Measurements from ENCODE around the gene BET1L. TPM values are rescaled to one million over a fixed set of nuclear protein-coding genes. Genes with fewer than 3 reads are reported as not detected.
A peak's percentile ranks its signal among the peaks of the same experiment; 100 is the strongest.
"Not testable (repeated sequence)": the region's sequence is repeated elsewhere in the genome, so short reads cannot be mapped to it uniquely, and the experiment has no call there.

The BET1L gene
- 10 to 100 TPM in 11 of 12 donors, not detected in 1; 28.4 to 42.3 (median 36.0) TPM for polyA plus RNA-seq (ENCODE audit: insufficient read length in 12 of 12)
- long read RNA-seq, donor 1, transcript BET1L-203 (4 exons, 2,819 nt), result major isoform, 20 of 21 reads
- long read RNA-seq, donor 1, partial matches to known transcripts, result 0 of 21 reads
- long read RNA-seq, donor 1, other reads (novel, unspliced or antisense), result 0 of 21 reads
- long read RNA-seq, donor 2, transcript BET1L-203 (4 exons, 2,819 nt), result major isoform, 15 of 18 reads
- long read RNA-seq, donor 2, partial matches to known transcripts, result 0 of 18 reads
- long read RNA-seq, donor 2, other reads (novel, unspliced or antisense), result 0 of 18 reads
- long read RNA-seq, donor 3, transcript BET1L-203 (4 exons, 2,819 nt), result major isoform, 7 of 10 reads
- long read RNA-seq, donor 3, partial matches to known transcripts, result 0 of 10 reads
- long read RNA-seq, donor 3, other reads (novel, unspliced or antisense), result 0 of 10 reads
- long read RNA-seq, donor 4, transcript BET1L-203 (4 exons, 2,819 nt), result major isoform, 6 of 6 reads
- long read RNA-seq, donor 4, partial matches to known transcripts, result 0 of 6 reads
- long read RNA-seq, donor 4, other reads (novel, unspliced or antisense), result 0 of 6 reads
- long read RNA-seq, donor 5, result 0 reads
- long read RNA-seq, donor 6, transcript BET1L-203 (4 exons, 2,819 nt), result major isoform, 11 of 13 reads
- long read RNA-seq, donor 6, partial matches to known transcripts, result 0 of 13 reads
- long read RNA-seq, donor 6, other reads (novel, unspliced or antisense), result 0 of 13 reads
- long read RNA-seq, donor 7, transcript BET1L-203 (4 exons, 2,819 nt), result major isoform, 7 of 8 reads
- long read RNA-seq, donor 7, partial matches to known transcripts, result 0 of 8 reads
- long read RNA-seq, donor 7, other reads (novel, unspliced or antisense), result 0 of 8 reads
- long read RNA-seq, donor 8, transcript BET1L-203 (4 exons, 2,819 nt), result major isoform, 14 of 17 reads
- long read RNA-seq, donor 8, partial matches to known transcripts, result 0 of 17 reads
- long read RNA-seq, donor 8, other reads (novel, unspliced or antisense), result 0 of 17 reads
- long read RNA-seq, donor 9, transcript BET1L-203 (4 exons, 2,819 nt), result major isoform, 8 of 8 reads
- long read RNA-seq, donor 9, partial matches to known transcripts, result 0 of 8 reads
- long read RNA-seq, donor 9, other reads (novel, unspliced or antisense), result 0 of 8 reads
- long read RNA-seq, donor 10, transcript BET1L-203 (4 exons, 2,819 nt), result major isoform, 18 of 19 reads
- long read RNA-seq, donor 10, partial matches to known transcripts, result 0 of 19 reads
- long read RNA-seq, donor 10, other reads (novel, unspliced or antisense), result 0 of 19 reads
- long read RNA-seq, donor 11, transcript BET1L-203 (4 exons, 2,819 nt), result major isoform, 20 of 22 reads
- long read RNA-seq, donor 11, partial matches to known transcripts, result 0 of 22 reads
- long read RNA-seq, donor 11, other reads (novel, unspliced or antisense), result 0 of 22 reads

- DNase-seq, result peak; percentile 96
Measured at GRCh38 chr11:207208-207862, at the start of gene BET1L, which contains the start of gene RIC8A. Gene BET1L (minus strand): TSS chr11:207399. CDS start chr11:207321, 78 bp downstream. Gene RIC8A (plus strand): TSS chr11:207708. CDS start chr11:208855, 1,147 bp downstream.

GRCh38 chr11:255816-256215 is 48.6 kb upstream of the BET1L start:
- DNase-seq, result no peak

- DNase-seq, result no peak
Measured at GRCh38 chr11:255176-255575, 48.0 kb upstream of the BET1L start.

DNA sequence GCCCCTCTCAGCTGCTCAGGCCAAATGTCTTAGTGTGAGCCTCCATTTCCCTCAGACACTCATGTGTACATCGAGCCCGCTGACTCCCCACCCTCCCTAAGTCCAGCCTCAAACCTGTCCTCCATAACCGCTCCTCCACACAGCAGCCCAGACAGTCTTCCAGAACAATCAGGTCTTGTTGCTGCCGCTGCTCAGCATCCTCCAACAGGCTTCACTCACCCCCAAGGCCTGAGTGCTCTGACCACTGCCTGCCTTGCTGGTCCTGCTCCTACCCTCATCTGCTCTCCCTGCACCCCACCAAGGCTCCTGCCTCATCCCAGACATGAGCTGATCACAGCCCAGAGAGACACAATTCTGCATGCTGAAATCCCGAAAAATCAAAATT is 46.7 kb upstream of the BET1L start:
- DNase-seq, result no peak

DNA sequence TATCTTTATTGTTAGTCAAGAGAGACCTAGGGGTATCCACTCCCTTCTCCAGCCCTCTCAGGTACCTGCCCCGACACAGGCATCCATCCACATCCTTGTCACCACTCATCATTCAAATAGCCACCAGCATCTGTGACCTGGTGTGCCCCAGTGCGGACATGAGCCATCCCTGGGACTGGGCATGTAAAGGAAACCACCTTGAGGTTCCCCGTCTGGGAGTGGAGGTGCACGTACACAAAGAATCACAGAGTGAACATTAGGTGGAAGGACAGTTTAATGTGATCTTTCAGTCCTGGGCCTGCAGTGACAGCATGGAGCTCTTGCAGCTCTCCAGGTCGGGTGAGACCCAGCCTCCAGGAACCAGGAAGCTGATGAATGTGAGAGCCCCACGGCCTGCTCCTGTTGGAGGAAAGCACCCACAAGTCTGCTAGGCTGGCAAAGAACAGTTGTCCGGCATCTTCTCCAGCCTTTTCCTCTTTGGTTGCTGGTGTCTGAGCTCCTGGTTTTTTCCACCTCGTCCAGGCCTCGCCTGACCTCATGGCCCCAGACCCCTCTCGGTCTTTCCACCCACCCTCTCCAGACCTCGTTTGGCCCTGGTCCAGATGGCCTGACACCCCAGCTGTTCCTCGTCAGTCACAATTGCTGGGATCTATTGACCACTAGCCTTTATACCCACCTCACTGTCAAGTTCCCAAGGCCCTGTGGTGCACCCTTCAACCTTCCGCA is 46.1 kb upstream of the BET1L start:
- no peak for DNase-seq

- no peak for DNase-seq
Measured at GRCh38 chr11:252666-253065, 45.5 kb upstream of the BET1L start.

DNA sequence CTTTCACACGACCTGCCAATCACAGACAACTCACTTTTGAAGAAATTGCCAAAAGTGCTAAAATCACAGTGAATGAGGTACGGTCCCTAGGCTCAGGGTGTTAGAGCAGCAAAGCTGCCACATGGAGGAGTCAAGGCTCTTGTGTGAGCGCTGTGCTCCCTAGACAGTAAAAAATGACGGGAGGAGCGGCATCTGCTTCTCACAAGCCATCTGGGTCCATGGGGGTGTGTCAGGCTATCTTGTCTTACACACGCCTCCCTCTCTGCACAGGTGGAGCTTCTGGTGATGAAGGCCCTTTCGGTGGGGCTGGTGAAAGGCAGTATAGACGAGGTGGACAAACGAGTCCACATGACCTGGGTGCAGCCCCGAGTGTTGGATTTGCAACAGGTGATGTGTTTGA is 44.4 kb upstream of the BET1L start:
- DNase-seq, result no peak

GRCh38 chr11:250740-251299 is 43.6 kb upstream of the BET1L start:
- peak; percentile 20 for DNase-seq

DNA sequence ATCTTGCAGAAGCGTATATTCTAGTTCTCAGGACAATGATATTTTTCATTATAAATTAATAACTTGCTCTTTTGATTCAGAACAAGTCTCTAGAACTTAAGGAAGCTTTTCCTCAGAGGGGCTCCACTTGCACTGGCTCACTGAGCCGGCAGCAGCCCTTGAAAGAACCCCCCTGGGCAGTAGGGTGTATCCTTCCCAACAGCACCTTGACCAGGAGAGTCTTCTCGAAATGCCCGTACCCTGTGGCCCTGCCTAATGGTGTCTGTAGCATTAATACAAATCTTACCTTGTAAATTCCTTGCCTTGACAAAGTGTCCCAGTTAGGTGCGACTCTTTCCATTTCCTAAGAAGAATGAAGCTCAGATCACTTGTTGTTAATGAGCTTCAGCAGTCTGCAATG is 43.1 kb upstream of the BET1L start:
- no peak for DNase-seq

GRCh38 chr11:249062-249461 is 41.9 kb upstream of the BET1L start:
- DNase-seq, result no peak

DNA sequence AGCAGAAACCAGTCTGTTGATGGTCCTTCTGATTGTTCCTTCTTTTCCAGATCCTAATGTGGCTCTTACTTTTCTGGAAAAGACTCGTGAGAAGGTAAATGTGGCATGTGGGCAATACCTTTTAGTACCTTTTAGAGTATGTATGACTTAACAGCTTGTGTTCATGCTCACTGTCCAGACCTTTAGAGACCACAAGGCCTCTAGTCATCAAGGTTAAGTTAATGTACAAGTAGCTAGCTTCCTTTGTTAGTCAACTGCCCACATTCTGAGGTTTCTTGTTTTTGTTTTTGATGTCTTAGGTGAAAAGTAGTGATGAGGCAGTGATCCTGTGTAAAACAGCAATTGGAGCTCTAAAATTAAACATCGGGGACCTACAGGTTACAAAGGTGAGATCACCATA is 37.2 kb upstream of the BET1L start:
- DNase-seq, result no peak

DNA sequence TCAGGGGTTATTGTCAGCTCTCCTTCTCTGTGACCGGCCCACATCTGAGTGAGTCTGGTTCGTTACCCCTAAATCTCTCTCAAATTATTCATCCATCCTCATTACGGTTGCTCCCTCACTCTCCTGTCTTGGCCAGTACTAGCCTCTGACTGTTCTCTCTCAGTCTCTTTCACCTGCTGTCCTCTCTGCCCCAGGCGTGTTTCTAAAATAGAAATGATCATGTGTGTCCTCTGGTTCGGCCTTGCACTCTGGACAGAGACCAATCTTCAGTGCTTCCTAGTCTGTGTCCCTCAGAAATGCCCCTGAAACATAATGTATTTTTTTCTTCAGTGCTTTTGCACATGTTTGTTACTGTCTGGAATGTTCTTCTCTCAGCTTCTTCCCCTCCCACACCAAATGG is 34.4 kb upstream of the BET1L start:
- no peak for DNase-seq

GRCh38 chr11:240315-240714 is 33.1 kb upstream of the BET1L start:
- DNase-seq, result no peak

DNA sequence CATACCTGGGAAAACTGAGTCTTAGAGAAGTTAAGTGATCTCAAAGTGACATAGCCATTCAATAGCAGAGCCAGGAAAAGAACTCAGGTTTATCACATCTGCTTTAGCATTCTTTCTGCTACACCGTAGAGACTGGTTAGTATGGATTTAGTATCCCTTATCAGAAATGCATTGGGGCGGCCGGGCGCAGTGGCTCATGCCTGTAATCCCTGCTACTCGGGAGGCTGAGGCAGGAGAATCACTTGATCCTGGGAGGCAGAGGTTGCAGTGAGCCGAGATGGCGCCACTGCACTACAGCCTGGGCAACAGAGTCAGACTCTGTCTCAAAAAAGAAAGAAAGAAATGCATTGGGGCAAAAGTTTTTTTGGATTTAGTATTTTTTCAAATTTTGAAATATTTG is 31.1 kb upstream of the BET1L start:
- DNase-seq, result not testable (repeated sequence)

GRCh38 chr11:236774-237767 is 29.9 kb upstream of the BET1L start, which contains the start of gene PSMD13:
Gene PSMD13 (plus strand): TSS chr11:236976. CDS start chr11:237050, 74 bp downstream.
- peak; percentile 90 for DNase-seq

- peak; percentile 78 for DNase-seq
Measured at GRCh38 chr11:235997-236773, 29.0 kb upstream of the BET1L start, which contains the start of gene SIRT3. Gene SIRT3 (minus strand): TSS chr11:236342. CDS start chr11:236328, 14 bp downstream.

- DNase-seq, result no peak
Measured at GRCh38 chr11:235609-235996, 28.4 kb upstream of the BET1L start.

DNA sequence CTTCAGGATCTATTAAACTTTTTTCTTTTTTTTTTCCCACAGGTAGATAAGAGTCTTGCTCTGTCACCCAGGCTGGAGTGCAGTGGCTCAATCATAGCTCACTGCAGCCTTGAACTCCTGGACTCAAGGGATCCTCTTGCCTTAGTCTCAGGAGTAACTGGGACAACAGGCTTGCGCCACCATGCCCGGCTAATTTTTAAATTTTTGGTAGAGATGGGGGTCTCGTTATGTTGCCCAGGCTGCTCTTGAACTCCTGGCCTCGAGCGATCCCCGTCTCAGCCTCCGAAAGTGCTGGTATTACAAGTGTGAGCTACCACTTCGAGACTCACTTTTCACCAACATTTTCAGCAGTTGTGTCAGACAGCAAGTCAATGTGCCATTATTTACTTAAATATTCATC is 28.0 kb upstream of the BET1L start:
- no peak for DNase-seq
